ENCODE measurements around the gene MLXIP. TPM values are rescaled to one million over a fixed set of nuclear protein-coding genes. Genes with fewer than 3 reads are reported as not detected.

The MLXIP gene
- total and polyA plus RNA-seq, 2 donors: 37.8 to 67.9 TPM

DNA sequence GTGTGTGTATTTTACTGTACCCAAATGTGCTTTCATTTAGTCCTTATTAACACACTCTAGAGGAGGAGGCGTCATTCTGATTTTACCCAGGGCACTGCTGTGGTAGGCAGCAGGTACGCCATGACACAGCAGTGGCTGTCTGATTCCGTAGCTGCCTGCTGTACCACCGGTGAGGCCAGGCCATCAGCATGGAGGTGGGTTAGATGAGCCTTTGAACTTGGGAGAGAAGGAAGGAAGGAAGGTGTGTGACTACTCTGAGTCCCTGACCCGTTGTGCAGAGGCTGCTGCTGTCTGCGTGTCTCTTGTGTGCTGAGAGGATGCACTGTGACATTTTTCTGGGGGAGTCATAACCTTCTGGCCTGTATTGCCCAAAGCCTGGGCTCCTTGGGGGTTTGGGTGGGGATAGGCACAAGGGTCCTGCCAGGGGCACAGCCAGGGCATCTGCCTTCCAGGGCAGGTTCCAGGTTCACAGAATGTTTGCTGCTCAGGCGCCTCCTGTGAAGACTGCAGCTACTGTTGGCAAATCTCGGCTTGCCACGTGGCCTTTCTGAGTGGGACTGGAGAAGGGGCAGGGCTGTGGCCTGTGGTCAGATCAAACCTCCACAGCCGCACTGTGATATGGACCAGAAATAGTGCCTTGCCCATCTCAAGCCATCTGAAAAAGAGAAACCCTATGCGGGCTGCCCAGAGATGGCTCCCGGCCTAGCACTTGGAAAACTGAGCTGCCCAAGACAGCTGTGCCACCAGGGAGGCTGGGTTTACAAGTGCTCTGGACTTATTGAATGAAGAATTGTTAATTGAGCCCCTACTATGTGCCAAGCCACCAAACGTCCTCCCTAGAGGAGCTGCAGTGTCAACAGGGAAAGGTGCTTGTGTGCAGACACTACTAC lies 47.1 kb downstream of the MLXIP start:
- peaks cover 1% of the 10 kb centered on the region for H3K36me3 ChIP-seq (ENCODE audit: insufficient read depth)
- WGBS: 69% methylated on average over 13 of the region's 13 CpGs
- no peak overlapping the region for H3K4me3 ChIP-seq (ENCODE audit: low read depth, low read length)
- no peak overlapping the region for H3K27ac ChIP-seq (ENCODE audit: low read depth)
- H3K4me1 ChIP-seq (ENCODE audit: insufficient read depth): peaks cover 3% of the 10 kb centered on the region
- no peak for DNase-seq (ENCODE audit: extremely low spot score)

DNA sequence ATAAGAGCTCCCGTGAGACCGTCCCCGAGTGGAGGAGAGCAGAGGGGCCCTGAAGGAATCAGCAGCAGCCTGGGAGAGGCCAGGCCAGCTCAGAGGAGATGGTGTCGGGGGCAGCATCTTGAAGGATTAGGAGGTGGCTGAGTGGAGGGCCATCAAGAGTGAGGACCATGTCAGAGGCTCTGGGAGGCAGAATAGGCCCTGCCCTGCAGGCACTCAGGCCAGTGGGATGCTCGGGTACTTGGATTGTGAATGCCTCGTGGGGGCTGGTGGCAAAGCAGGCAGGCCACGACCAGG lies 47.7 kb downstream of the MLXIP start:
- Histone ChIP-seq H3K4me3 (ENCODE audit: low read depth, low read length) (no peak overlapping the region), H3K27ac (ENCODE audit: low read depth) (no peak overlapping the region), H3K4me1 (ENCODE audit: insufficient read depth) (peaks cover 3% of the 10 kb centered on the region), H3K36me3 (ENCODE audit: insufficient read depth) (peaks cover 1% of the 10 kb centered on the region)
- WGBS: 68% methylated on average over 7 of the region's 7 CpGs
- DNase-seq (ENCODE audit: extremely low spot score): no peak

DNA sequence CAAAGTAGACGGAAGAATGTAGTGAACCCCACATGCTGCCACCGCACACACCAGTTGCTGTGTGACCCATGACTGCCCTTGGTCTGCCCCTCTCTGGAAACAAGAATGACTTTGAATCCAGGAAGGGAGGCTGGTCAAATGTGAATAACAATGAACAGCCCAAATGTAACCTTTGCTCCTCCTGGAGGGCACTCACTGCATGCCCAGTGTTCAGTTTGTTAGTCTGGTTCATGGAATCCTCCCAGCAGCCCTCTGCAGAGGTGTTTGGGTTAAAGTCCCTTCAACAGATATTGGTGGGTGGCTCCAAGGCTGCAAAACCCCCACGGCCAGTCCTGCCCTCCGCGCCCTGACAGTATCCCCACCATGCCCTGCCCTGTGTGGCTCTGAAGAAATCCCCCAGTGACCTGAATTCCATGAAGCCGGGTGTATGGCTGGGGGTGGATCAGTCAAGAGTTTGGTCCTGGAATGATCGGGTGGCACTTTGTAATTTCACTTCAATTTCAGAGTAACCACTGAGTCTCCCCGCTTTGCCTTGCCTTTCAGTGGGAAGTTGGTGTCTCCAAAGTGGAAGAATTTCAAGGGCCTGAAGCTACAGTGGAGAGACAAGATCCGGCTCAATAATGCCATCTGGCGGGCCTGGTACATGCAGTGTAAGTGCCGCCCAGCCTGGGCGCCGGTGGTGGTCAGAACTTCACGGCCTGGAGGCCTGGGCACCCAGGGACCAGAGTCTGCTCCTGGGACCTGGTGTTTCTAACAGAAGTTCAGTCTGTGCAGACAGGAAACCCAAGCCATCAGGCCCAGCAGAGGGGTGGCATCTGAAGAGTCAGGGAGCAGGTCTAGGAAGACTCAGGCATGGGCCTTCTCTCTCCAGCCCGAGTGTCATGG lies 48.4 kb downstream of the MLXIP start:
- Histone ChIP-seq H3K36me3 (ENCODE audit: insufficient read depth) (peaks cover 3% of the 10 kb centered on the region), H3K4me3 (ENCODE audit: low read depth, low read length) (no peak overlapping the region), H3K27ac (ENCODE audit: low read depth) (no peak overlapping the region), H3K4me1 (ENCODE audit: insufficient read depth) (peaks cover 3% of the 10 kb centered on the region)
- DNase-seq (ENCODE audit: extremely low spot score): no peak
- 76% methylated on average over 15 of the region's 15 CpGs for WGBS

DNA sequence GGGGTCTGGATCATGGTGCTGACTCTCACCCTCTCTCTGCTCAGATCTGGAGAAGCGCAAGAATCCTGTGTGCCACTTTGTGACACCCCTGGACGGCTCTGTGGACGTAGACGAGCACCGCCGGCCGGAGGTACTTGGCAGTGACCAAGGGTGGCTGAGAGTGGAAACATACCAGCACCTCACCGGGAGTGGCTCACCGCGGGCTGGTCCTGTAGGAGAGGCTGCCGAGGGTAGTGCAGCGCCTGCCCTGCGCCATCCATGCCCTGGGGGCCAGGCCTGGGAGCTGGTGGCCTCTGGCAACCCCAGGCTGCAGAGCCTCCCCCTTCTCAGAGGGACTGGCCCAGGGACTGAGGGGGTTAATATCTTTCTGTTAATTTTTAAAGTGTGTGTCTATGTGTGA lies 49.3 kb downstream of the MLXIP start:
- Histone ChIP-seq H3K4me1 (ENCODE audit: insufficient read depth) (peaks cover 3% of the 10 kb centered on the region), H3K27ac (ENCODE audit: low read depth) (no peak overlapping the region), H3K36me3 (ENCODE audit: insufficient read depth) (peaks cover 3% of the 10 kb centered on the region), H3K4me3 (ENCODE audit: low read depth, low read length) (no peak overlapping the region)
- WGBS: 77% methylated on average over 13 of the region's 13 CpGs
- no peak for DNase-seq (ENCODE audit: extremely low spot score)

DNA sequence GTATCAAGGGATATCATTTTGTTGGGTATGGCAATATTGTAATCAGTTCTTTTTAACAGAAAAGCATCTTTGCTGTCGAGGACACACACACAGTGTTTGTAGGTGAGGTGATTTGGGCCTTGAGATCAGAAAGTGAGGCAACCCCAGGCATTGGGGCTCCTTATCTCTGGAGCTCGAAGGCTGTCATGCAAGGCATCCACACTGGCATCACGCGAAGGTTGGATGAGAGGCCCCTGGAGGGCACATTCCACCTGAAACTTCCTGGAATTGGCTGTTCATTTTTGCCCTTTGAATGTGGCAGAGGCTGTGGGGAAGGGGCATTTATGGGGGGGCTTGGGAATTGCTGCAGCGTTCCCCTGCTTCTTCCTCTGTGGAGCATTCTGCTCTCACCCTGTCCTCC lies 49.9 kb downstream of the MLXIP start:
- Histone ChIP-seq H3K27ac (ENCODE audit: low read depth) (no peak overlapping the region), H3K4me3 (ENCODE audit: low read depth, low read length) (no peak overlapping the region), H3K36me3 (ENCODE audit: insufficient read depth) (peaks cover 3% of the 10 kb centered on the region), H3K4me1 (ENCODE audit: insufficient read depth) (no peaks in the 10 kb centered on the region)
- 84% methylated on average over 5 of the region's 5 CpGs for WGBS
- no peak for DNase-seq (ENCODE audit: extremely low spot score)

DNA sequence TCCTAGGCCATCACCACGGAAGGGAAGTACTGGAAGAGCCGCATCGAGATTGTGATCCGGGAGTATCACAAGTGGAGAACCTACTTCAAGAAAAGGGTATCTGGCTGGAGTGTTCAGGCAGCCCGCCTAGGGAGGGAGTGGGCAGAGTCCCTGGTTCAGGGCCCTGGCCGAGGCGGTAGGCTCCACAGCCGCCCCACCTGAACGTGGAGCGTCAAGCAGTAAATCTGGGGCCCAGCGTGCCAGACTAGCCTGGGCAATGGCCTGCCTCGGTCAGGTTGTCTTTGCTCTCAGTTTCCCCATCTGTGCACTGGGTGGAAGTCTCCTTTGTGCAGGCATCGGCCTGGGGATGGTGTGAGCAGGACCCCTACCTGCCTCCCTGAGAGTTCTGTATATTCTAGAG lies 50.6 kb downstream of the MLXIP start:
- Histone ChIP-seq H3K4me1 (ENCODE audit: insufficient read depth) (no peaks in the 10 kb centered on the region), H3K36me3 (ENCODE audit: insufficient read depth) (peaks cover 3% of the 10 kb centered on the region), H3K27ac (ENCODE audit: low read depth) (no peak overlapping the region), H3K4me3 (ENCODE audit: low read depth, low read length) (no peak overlapping the region)
- no peak for DNase-seq (ENCODE audit: extremely low spot score)
- WGBS: 90% methylated on average over 13 of the region's 13 CpGs

DNA sequence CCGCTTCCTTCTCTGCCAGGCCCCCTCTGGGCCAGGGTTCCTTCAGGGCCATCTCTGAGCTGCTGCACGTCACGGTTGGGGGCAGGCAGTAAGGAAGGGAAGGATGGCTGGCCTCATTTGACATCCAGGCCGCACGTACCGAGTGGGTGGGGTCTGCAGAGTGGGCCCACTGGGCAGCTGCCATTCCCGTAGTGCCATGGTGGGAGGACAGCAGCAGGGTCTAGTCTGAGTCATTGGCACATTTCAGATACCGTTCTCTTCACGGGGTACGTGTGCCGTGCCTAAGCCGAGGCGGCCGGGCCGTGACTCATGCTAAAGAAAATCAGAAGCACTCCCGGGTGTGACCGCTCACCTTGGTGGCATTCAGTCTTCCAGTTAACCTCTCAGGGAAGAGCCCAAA lies 51.6 kb downstream of the MLXIP start:
- DNase-seq (ENCODE audit: extremely low spot score): no peak
- Histone ChIP-seq H3K4me1 (ENCODE audit: insufficient read depth) (no peaks in the 10 kb centered on the region), H3K4me3 (ENCODE audit: low read depth, low read length) (no peak overlapping the region), H3K27ac (ENCODE audit: low read depth) (no peak overlapping the region), H3K36me3 (ENCODE audit: insufficient read depth) (peaks cover 5% of the 10 kb centered on the region)
- WGBS: 86% methylated on average over 17 of the region's 17 CpGs

DNA sequence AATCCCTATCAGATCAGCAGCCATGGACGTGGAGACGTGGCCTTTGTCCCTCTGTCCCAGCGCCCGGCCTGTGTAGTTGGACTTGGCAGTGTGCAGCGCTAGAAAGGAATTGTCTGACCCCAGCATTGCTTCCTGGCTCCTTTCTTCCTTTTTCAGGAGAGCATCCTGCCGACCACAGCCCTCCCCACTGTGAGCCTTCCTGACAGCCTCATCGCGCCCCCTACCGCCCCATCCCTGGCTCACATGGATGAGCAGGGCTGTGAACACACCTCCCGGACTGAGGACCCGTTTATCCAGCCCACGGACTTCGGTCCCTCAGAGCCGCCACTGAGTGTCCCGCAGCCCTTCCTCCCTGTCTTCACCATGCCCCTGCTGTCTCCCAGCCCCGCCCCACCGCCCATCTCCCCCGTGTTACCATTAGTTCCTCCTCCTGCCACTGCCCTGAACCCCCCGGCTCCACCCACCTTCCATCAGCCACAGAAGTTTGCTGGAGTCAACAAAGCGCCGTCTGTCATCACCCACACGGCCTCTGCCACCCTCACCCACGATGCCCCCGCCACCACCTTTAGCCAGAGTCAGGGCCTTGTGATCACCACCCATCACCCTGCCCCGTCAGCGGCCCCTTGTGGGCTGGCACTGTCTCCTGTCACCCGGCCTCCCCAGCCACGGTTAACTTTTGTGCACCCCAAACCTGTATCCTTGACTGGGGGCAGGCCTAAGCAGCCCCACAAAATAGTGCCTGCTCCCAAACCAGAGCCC lies 54.8 kb downstream of the MLXIP start:
- H3K36me3 ChIP-seq (ENCODE audit: insufficient read depth): peaks cover 5% of the 10 kb centered on the region
- 73% methylated on average over 28 of the region's 28 CpGs for WGBS
- no peak overlapping the region for H3K4me3 ChIP-seq (ENCODE audit: low read depth, low read length)
- no peak overlapping the region for H3K27ac ChIP-seq (ENCODE audit: low read depth)
- H3K4me1 ChIP-seq (ENCODE audit: insufficient read depth): no peaks in the 10 kb centered on the region
- no peak for DNase-seq (ENCODE audit: extremely low spot score)

DNA sequence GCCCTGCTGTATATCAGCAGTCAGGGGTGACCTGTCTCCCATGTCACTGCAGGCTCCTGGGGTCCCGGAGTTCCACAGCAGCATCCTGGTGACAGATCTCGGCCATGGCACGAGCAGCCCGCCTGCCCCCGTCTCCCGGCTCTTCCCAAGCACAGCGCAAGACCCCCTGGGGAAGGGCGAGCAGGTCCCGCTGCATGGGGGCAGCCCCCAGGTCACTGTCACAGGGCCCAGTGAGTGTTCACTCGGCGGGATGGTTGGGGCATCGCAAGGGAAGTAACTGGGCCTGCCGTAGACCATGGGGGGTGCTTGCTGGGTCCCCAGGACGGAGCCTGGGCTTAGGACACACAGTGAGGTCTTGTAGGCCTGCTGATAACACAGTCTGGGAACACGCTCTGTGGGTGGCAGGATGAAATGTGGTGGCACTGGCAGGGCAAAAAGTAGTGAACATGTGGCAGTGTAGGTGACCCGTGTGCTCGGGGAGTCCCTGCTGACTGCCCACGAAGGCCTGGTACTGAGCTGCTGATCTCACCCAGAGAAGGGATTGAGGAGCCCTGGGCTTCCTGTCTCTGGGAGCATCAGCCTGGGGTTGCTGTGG lies 57.0 kb downstream of the MLXIP start:
- Histone ChIP-seq H3K4me1 (ENCODE audit: insufficient read depth) (no peaks in the 10 kb centered on the region), H3K27ac (ENCODE audit: low read depth) (no peak overlapping the region), H3K36me3 (ENCODE audit: insufficient read depth) (peaks cover 12% of the 10 kb centered on the region), H3K4me3 (ENCODE audit: low read depth, low read length) (no peak overlapping the region)
- 95% methylated on average over 18 of the region's 18 CpGs for whole genome bisulfite sequencing
- no peak for DNase-seq (ENCODE audit: extremely low spot score)

DNA sequence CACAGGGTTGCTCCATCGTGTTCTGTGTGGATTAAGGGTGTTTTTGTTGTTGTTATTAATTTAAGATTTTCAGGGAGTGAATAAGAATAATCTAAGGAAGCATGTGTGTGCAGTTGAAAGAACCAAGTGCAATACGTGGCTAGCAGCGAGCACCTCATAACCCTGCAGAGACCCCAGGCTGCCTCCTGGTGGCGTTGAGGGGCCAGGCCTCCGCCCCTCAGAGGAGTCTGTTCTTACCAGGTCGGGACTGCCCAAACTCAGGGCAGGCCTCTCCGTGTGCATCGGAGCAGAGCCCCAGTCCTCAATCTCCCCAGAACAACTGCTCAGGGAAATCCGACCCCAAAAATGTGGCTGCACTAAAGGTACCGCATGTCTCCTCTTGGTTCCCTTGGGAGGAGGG lies 58.7 kb downstream of the MLXIP start:
- Histone ChIP-seq H3K36me3 (ENCODE audit: insufficient read depth) (peaks cover 15% of the 10 kb centered on the region), H3K4me1 (ENCODE audit: insufficient read depth) (no peaks in the 10 kb centered on the region), H3K4me3 (ENCODE audit: low read depth, low read length) (no peak overlapping the region), H3K27ac (ENCODE audit: low read depth) (no peak overlapping the region)
- 68% methylated on average over 10 of the region's 10 CpGs for WGBS
- no peak for DNase-seq (ENCODE audit: extremely low spot score)

DNA sequence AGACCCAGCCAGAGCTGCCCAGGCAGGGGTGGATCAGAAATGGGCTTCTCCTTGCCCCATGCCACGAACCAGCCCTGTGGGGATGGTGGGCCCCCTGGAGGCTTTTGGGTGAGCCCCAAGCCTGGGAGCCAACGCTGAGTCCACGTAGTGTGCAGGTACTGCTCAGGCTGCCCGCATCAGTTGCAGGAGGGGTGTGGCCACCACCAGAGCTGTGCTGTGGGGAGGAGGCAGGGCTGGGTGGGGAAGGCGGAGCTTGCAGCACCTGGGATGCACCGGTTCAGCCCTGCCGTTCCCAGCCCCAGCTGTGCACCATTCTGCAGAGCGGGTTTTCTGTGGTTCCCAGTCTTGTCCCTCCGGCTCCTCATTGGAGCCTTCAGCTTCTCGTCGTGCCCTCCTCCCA lies 59.1 kb downstream of the MLXIP start:
- Histone ChIP-seq H3K27ac (ENCODE audit: low read depth) (no peak overlapping the region), H3K4me3 (ENCODE audit: low read depth, low read length) (no peak overlapping the region), H3K4me1 (ENCODE audit: insufficient read depth) (no peaks in the 10 kb centered on the region), H3K36me3 (ENCODE audit: insufficient read depth) (peaks cover 15% of the 10 kb centered on the region)
- DNase-seq (ENCODE audit: extremely low spot score): no peak
- 58% methylated on average over 11 of the region's 11 CpGs for WGBS

DNA sequence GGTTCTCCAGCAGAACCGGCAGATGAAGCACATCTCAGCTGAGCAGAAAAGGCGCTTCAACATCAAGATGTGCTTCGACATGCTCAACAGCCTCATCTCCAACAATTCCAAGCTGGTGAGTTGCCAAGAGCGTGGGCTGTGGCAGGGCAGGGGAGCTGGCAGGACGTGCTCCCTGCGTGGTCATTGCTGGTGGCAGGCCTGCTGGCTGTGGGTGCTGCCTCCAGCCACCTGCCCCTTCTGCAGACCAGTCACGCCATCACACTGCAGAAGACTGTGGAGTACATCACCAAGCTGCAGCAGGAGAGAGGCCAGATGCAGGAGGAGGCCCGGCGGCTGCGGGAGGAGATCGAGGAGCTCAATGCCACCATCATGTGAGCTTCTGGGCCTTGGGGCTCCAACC lies 59.6 kb downstream of the MLXIP start:
- no peaks in the 10 kb centered on the region for H3K4me1 ChIP-seq (ENCODE audit: insufficient read depth)
- H3K36me3 ChIP-seq (ENCODE audit: insufficient read depth): peaks cover 15% of the 10 kb centered on the region
- WGBS: 84% methylated on average over 11 of the region's 11 CpGs
- H3K4me3 ChIP-seq (ENCODE audit: low read depth, low read length): no peak overlapping the region
- no peak overlapping the region for H3K27ac ChIP-seq (ENCODE audit: low read depth)
- DNase-seq (ENCODE audit: extremely low spot score): no peak

DNA sequence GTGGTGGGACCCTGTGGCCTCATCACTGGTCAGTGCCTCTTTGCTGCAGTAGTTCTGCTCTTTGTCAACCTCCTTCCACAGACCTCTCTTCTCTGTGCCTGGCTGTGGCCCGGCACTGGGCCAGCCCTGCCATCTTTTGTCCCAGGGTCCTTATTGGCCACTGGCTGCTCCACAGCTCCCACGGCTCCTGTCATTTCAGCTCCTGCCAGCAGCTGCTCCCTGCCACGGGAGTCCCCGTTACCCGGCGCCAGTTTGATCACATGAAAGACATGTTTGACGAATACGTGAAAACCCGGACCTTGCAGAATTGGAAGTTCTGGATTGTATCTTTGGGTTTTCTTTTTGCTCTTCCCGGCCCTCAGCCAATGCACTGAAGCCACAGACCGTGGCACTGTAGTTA lies 60.1 kb downstream of the MLXIP start:
- peaks cover 15% of the 10 kb centered on the region for H3K36me3 ChIP-seq (ENCODE audit: insufficient read depth)
- H3K4me3 ChIP-seq (ENCODE audit: low read depth, low read length): no peak overlapping the region
- WGBS: 91% methylated on average over 11 of the region's 11 CpGs
- no peak for DNase-seq (ENCODE audit: extremely low spot score)
- no peak overlapping the region for H3K27ac ChIP-seq (ENCODE audit: low read depth)
- H3K4me1 ChIP-seq (ENCODE audit: insufficient read depth): no peaks in the 10 kb centered on the region
